RWPE2 (cell line): ENCODE results near the gene PRADC1.

Experiments
- ATAC-seq: fragments of 200-7000 bp; cut with Tn5 transposase; 3 replicates; pipeline ENCODE4 v1.9.1; 2021; ENCODE audit warnings: low read depth
- DNase-seq: peaks from one replicate; pipeline ENCODE4 v3.0.0-alpha.2; 2020; ENCODE audit warnings: low spot score
- H3K27ac ChIP-seq: fragments of 450-650 bp; 2 replicates; pipeline ENCODE4 v1.5.1; 2017; ENCODE audit warnings: mild to moderate bottlenecking; ENCODE audit not compliant: poor library complexity, severe bottlenecking
- H3K27me3 ChIP-seq: fragments of 250-450 bp; sonication (Bioruptor Pico); 2 replicates; pipeline ENCODE4 v1.5.1; 2021; ENCODE audit warnings: mild to moderate bottlenecking, moderate library complexity; ENCODE audit not compliant: insufficient read depth, poor library complexity, severe bottlenecking
- H3K36me3 ChIP-seq: fragments of 250-450 bp; sonication (Bioruptor Pico); 2 replicates; pipeline ENCODE4 v1.5.1; 2020; ENCODE audit warnings: low read depth, mild to moderate bottlenecking, moderate library complexity
- H3K4me1 ChIP-seq: fragments of 250-450 bp; sonication (Bioruptor Pico); 2 replicates; pipeline ENCODE4 v1.5.1; 2021; ENCODE audit warnings: mild to moderate bottlenecking, moderate library complexity; ENCODE audit not compliant: insufficient read depth, poor library complexity, severe bottlenecking
- H3K4me3 ChIP-seq: fragments of 250-450 bp; sonication (Bioruptor Pico); 2 replicates; pipeline ENCODE4 v1.5.1; 2021; ENCODE audit warnings: mild to moderate bottlenecking, moderate library complexity; ENCODE audit not compliant: severe bottlenecking
- H3K9me3 ChIP-seq: fragments of 250-450 bp; sonication (Bioruptor Pico); 2 replicates; pipeline ENCODE4 v1.5.1; 2021; ENCODE audit warnings: mild to moderate bottlenecking, moderate library complexity; ENCODE audit not compliant: severe bottlenecking
- CTCF ChIP-seq: fragments of 450-650 bp; IDR thresholded peaks from one replicate; pipeline ENCODE4 v1.5.1; 2017; ENCODE audit warnings: mild to moderate bottlenecking, moderate library complexity; ENCODE audit not compliant: poor library complexity, severe bottlenecking

PRADC1 gene

GRCh38 chr2:73214120-73215035, 18.7 kb downstream of the PRADC1 start, which contains the start of gene SMYD5:
SMYD5 (plus strand) TSS chr2:73214245; CDS start chr2:73214267, 22 bp downstream.
- no peaks in the 10 kb centered on the region for H3K27me3 ChIP-seq
- no peak for TF ChIP-seq CTCF
- no peaks in the 10 kb centered on the region for H3K9me3 ChIP-seq
- 0 out of 2 replicates have a peak, but pooled peaks cover 5% of the 10 kb centered on the region for H3K36me3 ChIP-seq
- ATAC-seq, result peak; percentile 72
- H3K27ac ChIP-seq, result peak within 1 kb of the TSS; percentile 35
- H3K4me1 ChIP-seq, result peaks cover 7% of the 10 kb centered on the region
- H3K4me3 ChIP-seq, result peak within 1 kb of the TSS; percentile 95
- DNase-seq, result peak; percentile 76

GRCh38 chr2:73212448-73213176, 20.4 kb downstream of the PRADC1 start:
- TF ChIP-seq CTCF, result peak; percentile 91
- DNase-seq (no peak), ATAC-seq (peak; percentile 83)
- Histone ChIP-seq H3K36me3 (no peaks in the 10 kb centered on the region), H3K27me3 (no peaks in the 10 kb centered on the region), H3K4me3 (no peak overlapping the region), H3K9me3 (no peaks in the 10 kb centered on the region), H3K27ac (no peak overlapping the region), H3K4me1 (peaks cover 6% of the 10 kb centered on the region)

- H3K4me1 ChIP-seq, result peaks cover under 1% of the 10 kb centered on the region
- H3K27me3 ChIP-seq, result no peaks in the 10 kb centered on the region
- no peak overlapping the region for H3K4me3 ChIP-seq
- H3K9me3 ChIP-seq, result no peaks in the 10 kb centered on the region
- DNase-seq (no peak), ATAC-seq (no peak)
- no peaks in the 10 kb centered on the region for H3K36me3 ChIP-seq
- TF ChIP-seq CTCF, result no peak
- no peak overlapping the region for H3K27ac ChIP-seq
These were observed 21.0 kb downstream of the PRADC1 start for GRCh38 chr2:73212098-73212447.

GRCh38 chr2:73210696-73211095, 22.3 kb downstream of the PRADC1 start:
- Histone ChIP-seq H3K27ac (no peak overlapping the region), H3K36me3 (no peaks in the 10 kb centered on the region), H3K27me3 (no peaks in the 10 kb centered on the region), H3K9me3 (no peaks in the 10 kb centered on the region), H3K4me3 (no peak overlapping the region), H3K4me1 (no peaks in the 10 kb centered on the region)
- no peak for TF ChIP-seq CTCF
- no peak for DNase-seq
- no peak for ATAC-seq

GRCh38 chr2:73210019-73210418, 23.0 kb downstream of the PRADC1 start:
- Histone ChIP-seq H3K4me1 (no peaks in the 10 kb centered on the region), H3K27me3 (peaks cover 2% of the 10 kb centered on the region), H3K9me3 (no peaks in the 10 kb centered on the region), H3K27ac (no peak overlapping the region), H3K4me3 (no peak overlapping the region), H3K36me3 (no peaks in the 10 kb centered on the region)
- DNase-seq, result no peak
- no peak for TF ChIP-seq CTCF
- no peak for ATAC-seq
